CD14-positive monocyte (primary cell): ENCODE results near the gene CNNM4. TPM values are rescaled to one million over a fixed set of nuclear protein-coding genes. Genes with fewer than 3 reads are reported as not detected.

Experiments
- DNase-seq, 3 donors: peaks; one replicate each; pipeline ENCODE4 v3.0.0-alpha.2; 2011 to 2022
- H2AFZ ChIP-seq: 2 replicates; pipeline ENCODE4 v1.6.0; 2012; ENCODE audit warnings: mild to moderate bottlenecking, low read depth, low read length, inconsistent platforms; ENCODE audit not compliant: insufficient read depth, poor library complexity, severe bottlenecking
- H3K27ac ChIP-seq, 2 donors: 1 replicate in 1 of 2; 2 replicates in 1 of 2; pipeline ENCODE4 v1.5.1; 2012 to 2013; ENCODE audit warnings: low read length in 2 of 2, control low read depth in 1 of 2, inconsistent platforms in 1 of 2, low read depth in 1 of 2, mild to moderate bottlenecking in 1 of 2
- H3K27me3 ChIP-seq, 2 donors: one replicate each; pipeline versions ENCODE4 v1.6.0 to v1.6.1; 2011 to 2013; ENCODE audit warnings: low read length in 2 of 2; ENCODE audit not compliant: control insufficient read depth in 2 of 2, insufficient read depth in 2 of 2
- H3K36me3 ChIP-seq, 2 donors: replicated peaks in 1 of 2; 1 replicate in 1 of 2; 2 replicates in 1 of 2; pipeline versions ENCODE4 v1.5.1 to v1.6.1; 2012 to 2013; ENCODE audit warnings: low read length in 2 of 2, control low read depth in 1 of 2, inconsistent platforms in 1 of 2, mild to moderate bottlenecking in 1 of 2; ENCODE audit not compliant: insufficient read depth in 2 of 2, control insufficient read depth in 1 of 2
- H3K4me1 ChIP-seq, 2 donors: 1 replicate in 1 of 2; 2 replicates in 1 of 2; pipeline versions ENCODE4 v1.5.1 to v1.6.1; 2012 to 2013; ENCODE audit warnings: low read length in 2 of 2, control low read depth in 1 of 2, inconsistent platforms in 1 of 2, mild to moderate bottlenecking in 1 of 2, moderate library complexity in 1 of 2; ENCODE audit not compliant: insufficient read depth in 2 of 2, control insufficient read depth in 1 of 2
- H3K4me2 ChIP-seq: replicated peaks from 2 replicates; pipeline ENCODE3; 2012; ENCODE audit warnings: low read length, moderate library complexity, mild to moderate bottlenecking; ENCODE audit not compliant: poor library complexity, severe bottlenecking; ENCODE audit errors: extremely low read depth
- H3K4me3 ChIP-seq, 3 experiments: fragments of 200-600 bp in 1 of 3; sonication (generic) in 1 of 3; replicated peaks in 1 of 3; 1 replicate in 2 of 3; 2 replicates in 1 of 3; pipeline ENCODE4 v1.5.1; 2011 to 2013; ENCODE audit warnings: low read length in 3 of 3, mild to moderate bottlenecking in 3 of 3, control low read depth in 2 of 3, low read depth in 2 of 3, inconsistent platforms in 1 of 3, moderate library complexity in 1 of 3
- H3K79me2 ChIP-seq: 2 replicates; pipeline ENCODE4 v1.6.0; 2012; ENCODE audit warnings: mild to moderate bottlenecking, control low read depth, inconsistent platforms, low read length, moderate library complexity; ENCODE audit not compliant: insufficient read depth
- H3K9ac ChIP-seq: 2 replicates; pipeline ENCODE4 v1.6.0; 2017; ENCODE audit warnings: low read length, mild to moderate bottlenecking; ENCODE audit not compliant: insufficient read depth, poor library complexity, severe bottlenecking
- H3K9me3 ChIP-seq, 2 donors: replicated peaks in 1 of 2; 1 replicate in 1 of 2; 2 replicates in 1 of 2; pipeline versions ENCODE4 v1.5.1 to v1.6.1; 2012 to 2013; ENCODE audit warnings: low read length in 2 of 2, control low read depth in 1 of 2; ENCODE audit not compliant: control insufficient read depth in 1 of 2, insufficient read depth in 1 of 2
- H4K20me1 ChIP-seq: 2 replicates; pipeline ENCODE4 v1.6.0; 2012; ENCODE audit warnings: mild to moderate bottlenecking, low read length, control low read depth, moderate library complexity; ENCODE audit not compliant: insufficient read depth
- H3K27ac Mint-ChIP-seq, 7 donors: one replicate each; pipeline ENCODE4 v1.8.0; 2020; ENCODE audit warnings: mild to moderate bottlenecking in 7 of 7, mixed read lengths in 7 of 7, moderate library complexity in 6 of 7, inconsistent platforms in 2 of 7
- H3K27me3 Mint-ChIP-seq, 3 donors: one replicate each; pipeline ENCODE4 v1.8.0; 2021 to 2022; ENCODE audit warnings: low read depth in 3 of 3, mild to moderate bottlenecking in 3 of 3, mixed read lengths in 3 of 3, moderate library complexity in 3 of 3, inconsistent platforms in 1 of 3
- H3K36me3 Mint-ChIP-seq, 2 donors: one replicate each; pipeline ENCODE4 v1.8.0; 2020; ENCODE audit warnings: mixed read lengths in 2 of 2, inconsistent platforms in 1 of 2, mild to moderate bottlenecking in 1 of 2
- H3K4me1 Mint-ChIP-seq: one replicate; pipeline ENCODE4 v1.8.0; 2020; ENCODE audit warnings: mild to moderate bottlenecking, mixed read lengths
- H3K4me3 Mint-ChIP-seq, 2 donors: one replicate each; pipeline ENCODE4 v1.8.0; 2020; ENCODE audit warnings: mild to moderate bottlenecking in 2 of 2, mixed read lengths in 2 of 2, moderate library complexity in 1 of 2
- H3K9me3 Mint-ChIP-seq, 7 donors: one replicate each; pipeline ENCODE4 v1.8.0; 2020 to 2022; ENCODE audit warnings: mixed read lengths in 7 of 7, mild to moderate bottlenecking in 6 of 7, moderate library complexity in 6 of 7, inconsistent platforms in 2 of 7
- CTCF ChIP-seq: fragments of 200-600 bp; IDR thresholded peaks from one replicate; pipeline ENCODE4 v1.8.0; 2022; ENCODE audit warnings: antibody characterized with exemption, mild to moderate bottlenecking
- WGBS: methylation state at CpG from one replicate; pipeline ENCODE4 v1.1.5; 2013; ENCODE audit warnings: missing lambda C conversion rate; ENCODE audit not compliant: insufficient coverage; 5-methylcytosine and 5-hydroxymethylcytosine counted together
- intact Hi-C, 2 donors: fragments of 100-400 bp; cut with micrococcal nuclease; formaldehyde crosslinking; loops; one replicate each; pipeline versions ENCODE4 v1.15.0 to v1.15.1; 2023
- polyA minus RNA-seq: library from RNA; depleted of rRNA, polyadenylated mRNA; stranded (reverse); fragments of >200 nt; gene quantifications from 2 replicates; pipeline ENCODE4 v1.2.3, GENCODE V29; 2012
- polyA plus RNA-seq, 3 donors: library from polyadenylated mRNA; depleted of rRNA in 1 of 3; unstranded in 2 of 3; stranded (reverse) in 1 of 3; fragments of 300-500 nt in 2 of 3; fragments of >200 nt in 1 of 3; fragmentation: Illumina TruSeq in 2 of 3; gene quantifications; 1 replicate in 2 of 3; 2 replicates in 1 of 3; pipeline ENCODE4 v1.2.3, GENCODE V29; 2012 to 2021
- total RNA-seq, 12 experiments: library from RNA in 1 of 12; stranded (reverse) in 1 of 12; fragments of 120-200 nt in 1 of 12; gene quantifications; one replicate each; pipeline ENCODE4 v1.2.4 and lab custom pipeline; 2013 to 2026; ENCODE audit warnings: mixed read lengths in 6 of 12, inconsistent platforms in 1 of 12

Gene CNNM4
- total RNA-seq (2013) = 4.1 TPM
- polyA plus RNA-seq (1 to 10 TPM; 2.3 to 8.3 (median 2.6) TPM), polyA minus RNA-seq (8.3 and 10.3 TPM in 2 replicates), total RNA-seq (lab: John Stamatoyannopoulos, UW) (22.3 to 84.2 (median 35.1) reads per million in 11 experiments)

- H3K9me3 Mint-ChIP-seq = peaks cover 0 to 3% (median 0%) of the 10 kb centered on the region in 7 donors
- Histone ChIP-seq H3K9ac (peak within 1 kb of the TSS; percentile 64), H3K4me2 (peak within 1 kb of the TSS; percentile 89), H3K27ac (peak within 1 kb of the TSS; percentile 41 to 78), H4K20me1 (peaks cover 18% of the 10 kb centered on the region), H3K4me3 (peak within 1 kb of the TSS; percentile 68 to 81 (median 72)), H3K36me3 (no peaks in the 10 kb centered on the region), H3K27me3 (peaks cover 0 to 4% of the 10 kb centered on the region in 2 donors), H3K9me3 (no peaks in the 10 kb centered on the region), H3K79me2 (peaks cover 16% of the 10 kb centered on the region), H2AFZ (peak within 1 kb of the TSS; percentile 87), H3K4me1 (peaks cover 46 to 51% of the 10 kb centered on the region in 2 donors)
- peak within 1 kb of the TSS; percentile 78 to 94 (median 90) for H3K27ac Mint-ChIP-seq
- peak; percentile 81 to 88 (median 85) for DNase-seq
- intact Hi-C loops = loop anchor here (2.0 to 10.0 kb wide), 6 partner anchors 20 to 156 kb away; partner anchors contain the start of genes CNNM3 (in 2 of the 2), KANSL3 (in 2 of the 2) and LMAN2L (in 1 of the 2)
- WGBS = under 1% methylated on average over 53 of the region's 62 CpGs
- H3K4me3 Mint-ChIP-seq = peak within 1 kb of the TSS; percentile 92 to 96
- TF ChIP-seq CTCF = no peak
- H3K4me1 Mint-ChIP-seq = peaks cover 49% of the 10 kb centered on the region
- H3K36me3 Mint-ChIP-seq = no peaks in the 10 kb centered on the region
- peaks cover 3 to 13% (median 4%) of the 10 kb centered on the region in 3 donors for H3K27me3 Mint-ChIP-seq
These were observed at the start of gene CNNM4 for GRCh38 chr2:96760036-96760985. Gene CNNM4 (plus strand): TSS chr2:96760902. CDS start chr2:96761000, 98 bp downstream.

- H2AFZ ChIP-seq = no peak overlapping the region
- peak overlapping the region in 1 of 7 donors; percentile 21 for H3K27ac Mint-ChIP-seq
- 83% methylated on average over 1 of the region's 3 CpGs for WGBS
These were observed 49.7 kb upstream of the CNNM4 start for GRCh38 chr2:96710985-96711384.

More at GRCh38 chr2:96710985-96711384, 49.7 kb upstream of the CNNM4 start:
- Mint-ChIP-seq H3K4me1 (no peaks in the 10 kb centered on the region), H3K4me3 (no peak overlapping the region), H3K27me3 (peaks cover 0 to 2% (median 0%) of the 10 kb centered on the region in 3 donors), H3K9me3 (peaks cover 0 to 3% (median 1%) of the 10 kb centered on the region in 7 donors), H3K36me3 (peaks cover 72 to 84% of the 10 kb centered on the region in 2 donors)
- no peak for TF ChIP-seq CTCF
- H3K4me2 ChIP-seq = no peak overlapping the region
- no peaks in the 10 kb centered on the region for H3K4me1 ChIP-seq
- H3K36me3 ChIP-seq = peaks cover 52 to 93% of the 10 kb centered on the region in 2 donors
- H3K9ac ChIP-seq = no peak overlapping the region
- H4K20me1 ChIP-seq = no peaks in the 10 kb centered on the region
- no peaks in the 10 kb centered on the region for H3K27me3 ChIP-seq
- no peak overlapping the region for H3K27ac ChIP-seq
- intact Hi-C loops = no loop called here
- H3K9me3 ChIP-seq = no peaks in the 10 kb centered on the region
- no peak for DNase-seq
- no peaks in the 10 kb centered on the region for H3K79me2 ChIP-seq
- no peak overlapping the region for H3K4me3 ChIP-seq
